H9 (cell line): ENCODE measurements around the gene AFAP1. TPM values are rescaled to one million over a fixed set of nuclear protein-coding genes. Genes with fewer than 3 reads are reported as not detected.
A peak's percentile ranks its signal among the peaks of the same experiment; 100 is the strongest.

Experiments used
- DNase-seq: peaks from one replicate; pipeline ENCODE4 v3.0.0-alpha.2; 2017
- H2AFZ ChIP-seq: one replicate; pipeline ENCODE4 v1.6.1; 2013; ENCODE audit warnings: mild to moderate bottlenecking, low read length, control low read depth, moderate library complexity
- H2AK5ac ChIP-seq: 2 replicates; pipeline ENCODE4 v1.6.1; 2013; ENCODE audit warnings: low read length, control low read depth, mixed read lengths; ENCODE audit not compliant: insufficient read length
- H2BK120ac ChIP-seq: one replicate; pipeline ENCODE4 v1.6.1; 2013; ENCODE audit warnings: low read depth, mild to moderate bottlenecking, low read length, control low read depth, inconsistent platforms; ENCODE audit not compliant: poor library complexity, severe bottlenecking
- H2BK12ac ChIP-seq: 2 replicates; pipeline ENCODE4 v1.6.1; 2013; ENCODE audit warnings: low read length, control low read depth, mixed read lengths, low read depth; ENCODE audit not compliant: insufficient read length
- H2BK15ac ChIP-seq: 2 replicates; pipeline ENCODE4 v1.6.1; 2013; ENCODE audit warnings: low read depth, low read length, control low read depth
- H2BK20ac ChIP-seq: one replicate; pipeline ENCODE4 v1.6.1; 2013; ENCODE audit warnings: low read depth, mild to moderate bottlenecking, low read length, control low read depth, inconsistent platforms; ENCODE audit not compliant: poor library complexity, severe bottlenecking
- H2BK5ac ChIP-seq: 2 replicates; pipeline ENCODE4 v1.6.1; 2013; ENCODE audit warnings: low read length, control low read depth, mixed read lengths; ENCODE audit not compliant: insufficient read length
- H3K14ac ChIP-seq: 2 replicates; pipeline ENCODE4 v1.6.1; 2013; ENCODE audit warnings: low read length, control low read depth; ENCODE audit not compliant: insufficient read depth
- H3K18ac ChIP-seq: 2 replicates; pipeline ENCODE4 v1.6.1; 2013; ENCODE audit warnings: low read depth, mild to moderate bottlenecking, mixed read lengths, low read length, control low read depth; ENCODE audit not compliant: insufficient read length
- H3K23ac ChIP-seq: 2 replicates; pipeline ENCODE4 v1.6.1; 2013; ENCODE audit warnings: low read length, control low read depth, mixed read lengths, low read depth; ENCODE audit not compliant: insufficient read length
- H3K23me2 ChIP-seq: 2 replicates; pipeline ENCODE4 v1.6.1; 2013; ENCODE audit warnings: low read depth, mild to moderate bottlenecking, mixed read lengths, low read length, control low read depth; ENCODE audit not compliant: insufficient read length, poor library complexity, severe bottlenecking
- H3K27ac ChIP-seq: 2 replicates; pipeline ENCODE4 v1.5.1; 2013; ENCODE audit warnings: low read length, control low read depth, mixed read lengths, low read depth; ENCODE audit not compliant: insufficient read length
- H3K27me3 ChIP-seq: 2 replicates; pipeline ENCODE4 v1.6.1; 2013; ENCODE audit warnings: low read length, control low read depth, inconsistent platforms; ENCODE audit not compliant: insufficient read depth
- H3K4ac ChIP-seq: 2 replicates; pipeline ENCODE4 v1.6.1; 2013; ENCODE audit warnings: low read depth, mild to moderate bottlenecking, control low read depth, inconsistent platforms, low read length, moderate library complexity
- H3K4me1 ChIP-seq: 2 replicates; pipeline ENCODE4 v1.6.1; 2013; ENCODE audit warnings: low read length, control low read depth, inconsistent platforms; ENCODE audit not compliant: insufficient read depth
- H3K4me2 ChIP-seq: 2 replicates; pipeline ENCODE4 v1.6.1; 2013; ENCODE audit warnings: low read length, control low read depth, mixed read lengths; ENCODE audit not compliant: insufficient read length, insufficient read depth
- H3K56ac ChIP-seq: 2 replicates; pipeline ENCODE4 v1.6.1; 2013; ENCODE audit warnings: low read depth, mild to moderate bottlenecking, mixed read lengths, low read length, control low read depth; ENCODE audit not compliant: insufficient read length
- H3K79me1 ChIP-seq: 2 replicates; pipeline ENCODE4 v1.6.1; 2013; ENCODE audit warnings: low read depth, mild to moderate bottlenecking, moderate library complexity, low read length, control low read depth, inconsistent platforms; ENCODE audit not compliant: insufficient read depth, poor library complexity, severe bottlenecking
- H3K79me2 ChIP-seq: 2 replicates; pipeline ENCODE4 v1.6.1; 2013; ENCODE audit warnings: low read length, control low read depth, inconsistent platforms; ENCODE audit not compliant: insufficient read depth
- H3K9ac ChIP-seq: 2 replicates; pipeline ENCODE4 v1.6.1; 2013; ENCODE audit warnings: low read length, control low read depth, mixed read lengths; ENCODE audit not compliant: insufficient read length; ENCODE audit errors: extremely low read depth
- H3K9me3 ChIP-seq: one replicate; pipeline ENCODE4 v1.6.1; 2013; ENCODE audit warnings: low read depth, low read length, inconsistent platforms; ENCODE audit not compliant: control insufficient read depth
- H3T11ph ChIP-seq: one replicate; pipeline ENCODE4 v1.6.1; 2013; ENCODE audit warnings: mild to moderate bottlenecking, low read length, control low read depth, inconsistent platforms
- H4K20me1 ChIP-seq: one replicate; pipeline ENCODE4 v1.6.1; 2013; ENCODE audit not compliant: control insufficient read depth, insufficient read length, insufficient read depth
- H4K5ac ChIP-seq: 2 replicates; pipeline ENCODE4 v1.6.1; 2013; ENCODE audit warnings: low read depth, mild to moderate bottlenecking, mixed read lengths, low read length, control low read depth; ENCODE audit not compliant: insufficient read length
- H4K8ac ChIP-seq: replicated peaks from 2 replicates; pipeline ENCODE4 v1.6.1; 2013; ENCODE audit warnings: low read length, control low read depth, mixed read lengths, low read depth; ENCODE audit not compliant: insufficient read length
- H4K91ac ChIP-seq: 2 replicates; pipeline ENCODE4 v1.6.1; 2013; ENCODE audit warnings: low read depth, mild to moderate bottlenecking, moderate library complexity, mixed read lengths, low read length, control low read depth; ENCODE audit not compliant: insufficient read length
- H3K27ac Mint-ChIP-seq, 3 experiments: 2 replicates in 2 of 3; 3 replicates in 1 of 3; pipeline ENCODE4 v1.8.0; 2020 to 2021; ENCODE audit warnings: mixed read lengths in 3 of 3, mild to moderate bottlenecking in 1 of 3, moderate library complexity in 1 of 3
- H3K27me3 Mint-ChIP-seq: 2 replicates; pipeline ENCODE4 v1.8.0; 2021; ENCODE audit warnings: low read depth, mild to moderate bottlenecking, moderate library complexity, mixed read lengths
- H3K36me3 Mint-ChIP-seq, 3 experiments: 2 replicates in 2 of 3; 3 replicates in 1 of 3; pipeline ENCODE4 v1.8.0; 2020 to 2021; ENCODE audit warnings: low read depth in 3 of 3, mixed read lengths in 3 of 3; ENCODE audit not compliant: insufficient read depth in 1 of 3
- H3K4me1 Mint-ChIP-seq, 2 experiments: 2 replicates each; pipeline ENCODE4 v1.8.0; 2020; ENCODE audit warnings: mixed read lengths in 2 of 2
- H3K4me3 Mint-ChIP-seq, 2 experiments: 2 replicates in 1 of 2; 3 replicates in 1 of 2; pipeline ENCODE4 v1.8.0; 2020 to 2021; ENCODE audit warnings: mild to moderate bottlenecking in 2 of 2, mixed read lengths in 2 of 2, moderate library complexity in 1 of 2
- H3K9me3 Mint-ChIP-seq, 2 experiments: 2 replicates in 1 of 2; 3 replicates in 1 of 2; pipeline ENCODE4 v1.8.0; 2020; ENCODE audit warnings: mild to moderate bottlenecking in 2 of 2, mixed read lengths in 2 of 2, moderate library complexity in 1 of 2
- WGBS: extraction: QIAGEN DNeasy Blood & Tissue Kit; methylation state at CpG from one replicate; pipeline ENCODE4 v1.1.7; 2013; ENCODE audit warnings: missing lambda C conversion rate, low lambda C conversion rate, mixed read lengths; ENCODE audit not compliant: insufficient read length; ENCODE audit errors: extremely low coverage; 5-methylcytosine and 5-hydroxymethylcytosine counted together
- total RNA-seq: library from RNA; stranded (reverse); gene quantifications from 2 replicates; pipeline ENCODE4 v1.2.1, GENCODE V29; 2021
- TF ChIP-seq, protein P1 (sequence below): fragments of 200-600 bp; sonication (generic); conservative IDR thresholded peaks from 3 replicates; pipeline ENCODE4 v1.8.0; 2021; ENCODE audit warnings: antibody characterized with exemption, mild to moderate bottlenecking

Gene AFAP1
- total RNA-seq, 1 experiment from 2014 or later = 6.5 TPM

- Histone ChIP-seq H3K9ac (no peak overlapping the region), H2BK20ac (no peak overlapping the region), H3K23ac (no peak overlapping the region), H3K23me2 (no peaks in the 10 kb centered on the region), H3K4ac (no peak overlapping the region), H3K27ac (no peak overlapping the region), H4K5ac (no peak overlapping the region), H4K20me1 (no peaks in the 10 kb centered on the region), H3K14ac (no peak overlapping the region), H3K9me3 (no peaks in the 10 kb centered on the region), H2BK12ac (no peak overlapping the region), H2BK5ac (no peak overlapping the region), H3K79me1 (no peaks in the 10 kb centered on the region), H4K91ac (no peak overlapping the region), H3K4me1 (no peaks in the 10 kb centered on the region; the same call in 1 of the 2 replicates), H3K4me2 (no peak overlapping the region), H3T11ph (no peak overlapping the region), H3K27me3 (no peaks in the 10 kb centered on the region), H3K79me2 (no peaks in the 10 kb centered on the region), H3K56ac (no peak overlapping the region), H2BK15ac (no peak overlapping the region), H2AK5ac (no peak overlapping the region), H3K18ac (no peak overlapping the region), H4K8ac (no peak overlapping the region), H2BK120ac (no peak overlapping the region), H2AFZ (no peak overlapping the region)
- no peaks in the 10 kb centered on the region for H3K27me3 Mint-ChIP-seq
- 0 out of 7 replicates have a peak overlapping the region, but pooled peaks of 2 of the 3 experiments have one; percentile 23 to 62 for H3K27ac Mint-ChIP-seq
- no peaks in the 10 kb centered on the region for H3K9me3 Mint-ChIP-seq
- TF ChIP-seq, protein P1, sequence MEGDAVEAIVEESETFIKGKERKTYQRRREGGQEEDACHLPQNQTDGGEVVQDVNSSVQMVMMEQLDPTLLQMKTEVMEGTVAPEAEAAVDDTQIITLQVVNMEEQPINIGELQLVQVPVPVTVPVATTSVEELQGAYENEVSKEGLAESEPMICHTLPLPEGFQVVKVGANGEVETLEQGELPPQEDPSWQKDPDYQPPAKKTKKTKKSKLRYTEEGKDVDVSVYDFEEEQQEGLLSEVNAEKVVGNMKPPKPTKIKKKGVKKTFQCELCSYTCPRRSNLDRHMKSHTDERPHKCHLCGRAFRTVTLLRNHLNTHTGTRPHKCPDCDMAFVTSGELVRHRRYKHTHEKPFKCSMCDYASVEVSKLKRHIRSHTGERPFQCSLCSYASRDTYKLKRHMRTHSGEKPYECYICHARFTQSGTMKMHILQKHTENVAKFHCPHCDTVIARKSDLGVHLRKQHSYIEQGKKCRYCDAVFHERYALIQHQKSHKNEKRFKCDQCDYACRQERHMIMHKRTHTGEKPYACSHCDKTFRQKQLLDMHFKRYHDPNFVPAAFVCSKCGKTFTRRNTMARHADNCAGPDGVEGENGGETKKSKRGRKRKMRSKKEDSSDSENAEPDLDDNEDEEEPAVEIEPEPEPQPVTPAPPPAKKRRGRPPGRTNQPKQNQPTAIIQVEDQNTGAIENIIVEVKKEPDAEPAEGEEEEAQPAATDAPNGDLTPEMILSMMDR = peak; percentile 58
- no CpG with 5 or more reads among the region's 11 CpGs for WGBS
- H3K36me3 Mint-ChIP-seq = peaks cover 0 to 12% (median 6%) of the 10 kb centered on the region in 3 experiments; a peak in 6 of 7 replicates
- DNase-seq = no peak
- H3K4me3 Mint-ChIP-seq = no peak overlapping the region
- H3K4me1 Mint-ChIP-seq = peaks cover 8 to 12% of the 10 kb centered on the region in 2 experiments
Observed at GRCh38 chr4:7850489-7850888, 89.2 kb downstream of the AFAP1 start.
